Renal cortical epithelial cell (primary cell): ENCODE results near the gene AGAP1. TPM values are rescaled to one million over a fixed set of nuclear protein-coding genes. Genes with fewer than 3 reads are reported as not detected.
A peak's percentile ranks its signal among the peaks of the same experiment; 100 is the strongest.

Experiments used
- DNase-seq: peaks from one replicate; pipeline ENCODE4 v3.0.0-alpha.2; 2011; ENCODE audit warnings: low read depth
- total RNA-seq: library from RNA; depleted of rRNA; stranded (reverse); fragments of >200 nt; gene quantifications from 2 replicates; pipeline ENCODE4 v1.2.3, GENCODE V29; 2014

Gene AGAP1
- total RNA-seq, 1 donor from 2014 or later = 17.6 TPM

DNA sequence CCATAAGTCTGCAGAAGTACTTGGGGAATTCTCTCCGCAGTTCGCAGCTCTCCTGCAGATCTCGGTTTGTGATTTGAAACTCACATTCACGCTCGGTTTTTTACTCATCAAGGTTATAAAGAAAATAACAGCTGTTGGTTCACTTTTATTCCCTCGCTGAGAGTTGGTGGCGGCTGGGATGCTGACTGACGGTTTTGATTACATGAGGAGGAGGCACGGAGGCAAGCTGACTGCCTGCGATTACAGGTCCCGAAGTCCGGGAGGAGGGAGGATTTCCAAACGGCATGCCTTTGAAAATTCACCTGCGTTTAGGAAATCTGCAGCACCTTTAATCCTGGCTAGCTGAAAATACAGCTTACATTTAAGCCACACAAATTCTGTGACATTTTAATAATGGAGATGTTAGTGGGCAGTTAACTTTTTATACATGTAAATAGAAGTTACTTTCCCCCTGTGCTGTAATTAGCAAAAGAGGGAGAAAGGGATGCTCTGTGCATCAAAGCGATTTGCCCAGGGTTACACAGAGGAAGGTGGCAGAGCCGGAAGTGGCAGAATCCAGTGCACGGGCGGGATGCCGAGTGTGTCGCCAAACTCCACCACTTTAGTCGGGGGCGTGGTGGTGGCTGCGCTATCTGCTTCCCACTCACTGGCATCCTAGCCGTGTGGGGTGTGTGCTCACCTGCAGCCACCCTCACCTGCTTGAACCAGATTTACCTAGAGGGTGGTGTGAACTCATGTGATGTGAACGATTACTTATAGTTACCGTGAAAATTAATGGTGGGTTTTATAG is 14.7 kb downstream of the AGAP1 start:
- no peak for DNase-seq

DNA sequence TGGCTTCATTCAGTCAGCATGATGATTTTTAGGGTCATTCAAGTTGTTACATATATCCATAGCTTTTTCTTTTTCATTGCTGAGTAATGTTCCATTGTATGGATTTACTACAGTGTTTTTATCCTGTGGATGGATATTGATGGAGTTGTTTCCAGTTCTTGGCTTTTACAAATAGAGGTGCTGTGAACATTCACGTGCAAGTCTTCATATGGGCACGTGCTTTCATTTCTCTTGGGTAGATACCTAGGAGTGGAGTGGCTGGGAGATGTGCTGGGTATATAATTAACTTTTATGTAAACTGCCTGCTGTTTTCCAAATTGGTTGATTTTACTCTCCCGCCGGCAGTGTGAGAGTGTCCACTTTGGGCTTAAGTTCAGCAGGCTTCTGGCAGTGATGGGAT is 16.5 kb downstream of the AGAP1 start:
- no peak for DNase-seq

DNA sequence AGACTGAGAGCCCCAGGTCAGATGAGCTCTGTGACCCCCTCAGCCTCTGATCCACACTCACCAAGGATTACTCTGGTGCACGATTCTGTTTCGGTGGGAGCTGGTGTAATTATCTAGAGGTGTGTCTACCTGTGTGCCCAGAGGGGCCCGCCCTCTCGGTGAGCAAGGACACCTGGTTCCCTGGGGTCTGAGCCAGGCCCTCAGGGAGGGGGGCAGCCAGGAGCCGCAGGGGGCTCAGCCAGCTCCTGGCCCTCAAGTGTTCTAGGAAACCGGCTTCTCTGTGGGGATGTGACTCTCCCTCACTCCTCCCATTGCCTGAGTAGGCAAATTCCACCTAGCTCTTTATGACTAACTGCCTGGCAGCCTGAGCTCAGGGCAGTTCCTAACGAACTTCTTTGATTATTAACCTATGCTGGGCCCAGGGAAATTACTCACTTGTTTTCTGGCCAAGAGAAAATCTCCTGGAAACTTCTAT is 17.4 kb downstream of the AGAP1 start:
- peak; percentile 97 for DNase-seq

DNA sequence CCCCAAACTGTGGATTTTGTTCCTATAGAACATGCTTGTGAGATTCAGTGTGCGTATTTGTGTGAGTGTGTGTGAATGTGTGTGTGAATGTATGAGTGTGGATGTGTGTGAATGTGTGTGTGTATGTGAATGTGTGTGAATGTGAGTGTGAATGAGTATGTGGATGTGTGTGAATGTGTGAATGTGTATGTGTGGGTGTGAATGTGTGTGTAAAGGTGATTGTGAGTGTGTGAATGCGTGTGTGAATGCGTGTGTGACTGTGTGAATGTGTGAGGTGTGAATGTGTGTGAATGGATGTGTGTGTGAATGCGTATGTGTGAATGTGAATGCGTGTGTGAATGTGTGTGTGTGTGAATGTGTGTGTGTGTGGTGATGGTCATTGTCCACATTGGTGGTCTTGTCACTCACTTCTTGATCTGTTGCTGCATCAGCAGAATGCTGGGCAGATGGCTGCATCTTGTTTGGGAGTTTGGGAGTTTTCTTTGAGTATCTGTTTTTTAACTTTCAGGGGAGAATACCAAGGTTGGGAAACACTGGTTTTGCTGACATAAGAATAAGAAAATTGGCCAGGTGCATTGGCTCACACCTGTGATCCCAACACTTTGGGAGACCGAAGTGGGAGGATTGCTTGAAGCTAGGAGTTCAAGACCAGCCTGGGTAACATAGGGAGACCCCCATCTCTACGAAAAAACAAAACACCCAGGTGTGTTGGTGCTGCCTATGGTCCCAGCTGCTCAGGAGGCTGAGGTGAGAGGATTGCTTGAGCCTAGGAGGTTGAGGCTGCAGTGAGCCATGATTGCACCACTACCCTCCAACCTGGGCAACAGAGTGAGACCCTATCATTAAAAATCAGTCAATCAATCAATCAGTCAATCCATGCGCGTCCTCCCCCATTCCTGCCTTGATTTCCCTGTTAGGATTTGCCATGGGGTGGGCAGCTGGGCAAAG is 18.2 kb downstream of the AGAP1 start:
- no peak for DNase-seq

DNA sequence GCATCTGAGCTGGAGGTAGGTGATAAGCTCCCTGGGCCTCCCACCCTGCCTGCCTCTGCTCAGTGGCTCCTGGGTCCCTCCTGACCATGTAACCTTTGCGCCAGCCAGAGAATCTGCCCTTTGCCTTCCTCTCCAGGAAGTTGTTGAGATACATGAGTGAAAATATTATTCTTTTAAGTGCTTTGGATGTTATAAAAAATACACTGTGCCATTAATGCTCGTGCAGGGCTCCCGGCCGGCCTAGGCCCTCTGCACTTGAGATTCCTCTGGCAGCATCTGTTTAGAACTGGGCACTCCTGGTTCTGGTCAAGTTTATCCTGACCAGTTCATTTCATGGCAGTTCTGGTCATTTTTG is 18.8 kb downstream of the AGAP1 start:
- no peak for DNase-seq

DNA sequence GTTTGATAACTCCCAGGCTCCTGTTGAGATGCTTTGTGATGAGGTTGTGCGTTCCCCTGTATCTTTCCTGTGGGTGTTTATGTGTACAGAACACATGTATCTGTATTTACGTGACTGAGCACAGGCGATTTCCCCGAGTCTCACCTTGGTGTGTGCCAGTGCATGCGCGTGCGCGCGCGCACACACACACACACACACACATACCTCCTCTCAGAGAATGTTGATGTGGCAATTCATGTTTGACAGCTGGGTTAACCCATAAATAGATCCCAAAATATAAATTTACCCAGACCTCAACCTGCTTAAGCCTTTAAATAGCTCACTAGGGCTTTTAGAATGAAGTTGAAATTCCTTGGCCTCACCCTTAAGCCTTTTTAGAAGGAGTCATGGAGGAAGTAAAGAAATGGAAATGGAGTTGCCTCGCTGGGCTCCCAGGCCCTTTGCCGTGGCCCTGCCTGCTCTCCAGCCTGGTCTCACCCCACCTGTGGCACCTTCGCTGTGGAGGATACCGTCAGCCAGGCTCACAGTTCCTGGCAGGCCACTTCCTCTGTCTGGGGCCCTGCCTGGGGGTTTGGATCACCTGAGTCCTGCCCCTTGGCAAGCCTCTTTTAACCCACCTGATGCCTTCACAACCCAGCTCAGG is 20.3 kb downstream of the AGAP1 start:
- no peak for DNase-seq

DNA sequence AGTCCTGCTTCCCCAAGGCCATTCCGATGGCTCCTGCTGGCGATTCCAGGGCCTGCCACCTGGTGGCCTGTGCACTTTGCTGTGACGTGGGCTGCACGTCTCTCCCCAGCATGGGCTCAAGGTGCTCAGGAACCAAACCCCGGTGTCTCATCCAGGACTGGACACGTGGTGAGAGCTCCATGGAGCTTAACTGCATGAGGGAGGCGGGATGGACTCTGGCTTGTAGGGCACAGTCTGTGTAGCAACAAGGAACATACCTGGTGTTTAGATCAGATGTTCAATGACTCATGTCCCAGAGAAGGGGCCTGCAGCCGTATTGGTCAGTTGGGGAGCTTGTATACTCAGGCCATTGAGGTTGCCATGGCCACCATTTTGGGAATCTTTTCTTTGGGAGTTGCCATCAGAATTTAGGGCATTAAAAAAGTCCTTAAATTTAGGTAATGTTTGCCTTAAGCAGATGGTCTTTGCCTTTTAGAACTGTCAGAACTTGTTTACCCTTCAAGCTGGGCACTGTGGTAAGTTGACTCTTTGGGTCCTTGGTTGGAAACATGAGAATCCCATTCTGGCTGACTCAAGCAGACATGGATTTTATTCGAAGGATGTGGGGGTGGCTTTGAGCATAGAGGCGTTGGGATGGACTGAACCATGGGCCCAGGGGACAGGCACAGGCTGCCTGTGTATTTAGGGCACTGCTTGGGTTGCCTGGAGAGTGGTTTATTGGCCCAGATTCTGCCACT is 21.0 kb downstream of the AGAP1 start:
- peak; percentile 85 for DNase-seq

DNA sequence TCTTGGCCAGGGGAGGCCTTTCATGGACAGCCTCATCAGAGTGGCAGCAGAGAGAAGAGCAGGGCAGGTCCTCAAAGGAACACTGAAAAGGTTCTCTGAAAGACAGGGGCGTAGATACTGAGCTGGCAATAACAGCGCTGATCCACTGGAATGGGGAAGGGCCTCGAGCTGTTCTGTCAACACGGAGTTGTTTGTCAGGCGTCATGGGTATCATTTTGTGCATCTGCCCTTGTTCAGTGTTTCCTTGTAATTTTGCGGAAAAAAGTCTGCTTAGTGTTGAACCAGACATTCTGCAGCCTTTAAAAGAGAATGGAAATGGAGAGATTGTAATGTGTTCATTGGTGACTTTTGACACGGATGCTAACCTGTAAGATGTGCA is 21.5 kb downstream of the AGAP1 start:
- DNase-seq = no peak

DNA sequence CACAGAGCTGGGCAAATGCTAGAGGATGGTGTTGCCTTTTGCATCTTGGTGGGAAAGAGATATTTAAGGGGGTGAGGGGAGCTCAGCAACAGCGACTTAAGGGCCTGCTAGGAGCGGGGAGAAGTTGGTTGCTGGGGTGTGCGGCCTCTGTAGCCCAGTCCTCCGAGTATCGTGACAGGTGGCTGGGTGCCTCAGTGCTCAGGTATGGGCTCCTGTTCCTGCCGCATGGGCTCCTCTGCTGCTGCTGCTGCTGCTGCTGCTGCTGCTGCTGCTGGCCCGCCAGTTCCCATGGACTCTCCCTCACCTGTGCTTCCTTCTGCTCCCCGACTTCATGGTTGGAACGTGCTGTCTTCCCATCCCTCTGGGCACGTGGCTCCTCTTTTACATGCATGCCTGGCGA is 22.0 kb downstream of the AGAP1 start:
- DNase-seq = no peak

DNA sequence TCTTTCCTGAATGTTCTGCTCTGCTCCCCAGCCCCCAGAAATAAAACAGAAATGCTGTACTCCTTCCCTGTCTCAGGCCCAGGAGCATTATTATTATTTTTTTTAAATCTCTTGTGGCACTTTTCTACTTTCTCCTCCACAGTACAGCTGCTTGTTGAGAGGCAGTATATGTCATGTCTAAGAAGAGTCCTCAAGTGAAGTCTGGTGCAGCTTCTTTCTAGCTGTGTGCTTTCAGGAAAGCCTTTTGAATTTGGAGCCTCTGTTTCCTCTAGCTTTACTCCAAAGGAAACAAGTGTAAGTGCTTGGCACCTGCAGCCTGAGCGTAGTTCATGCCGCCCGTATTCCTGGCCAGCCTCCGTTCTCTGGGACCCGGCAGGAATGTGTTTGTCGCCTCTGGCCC is 22.4 kb downstream of the AGAP1 start:
- no peak for DNase-seq

DNA sequence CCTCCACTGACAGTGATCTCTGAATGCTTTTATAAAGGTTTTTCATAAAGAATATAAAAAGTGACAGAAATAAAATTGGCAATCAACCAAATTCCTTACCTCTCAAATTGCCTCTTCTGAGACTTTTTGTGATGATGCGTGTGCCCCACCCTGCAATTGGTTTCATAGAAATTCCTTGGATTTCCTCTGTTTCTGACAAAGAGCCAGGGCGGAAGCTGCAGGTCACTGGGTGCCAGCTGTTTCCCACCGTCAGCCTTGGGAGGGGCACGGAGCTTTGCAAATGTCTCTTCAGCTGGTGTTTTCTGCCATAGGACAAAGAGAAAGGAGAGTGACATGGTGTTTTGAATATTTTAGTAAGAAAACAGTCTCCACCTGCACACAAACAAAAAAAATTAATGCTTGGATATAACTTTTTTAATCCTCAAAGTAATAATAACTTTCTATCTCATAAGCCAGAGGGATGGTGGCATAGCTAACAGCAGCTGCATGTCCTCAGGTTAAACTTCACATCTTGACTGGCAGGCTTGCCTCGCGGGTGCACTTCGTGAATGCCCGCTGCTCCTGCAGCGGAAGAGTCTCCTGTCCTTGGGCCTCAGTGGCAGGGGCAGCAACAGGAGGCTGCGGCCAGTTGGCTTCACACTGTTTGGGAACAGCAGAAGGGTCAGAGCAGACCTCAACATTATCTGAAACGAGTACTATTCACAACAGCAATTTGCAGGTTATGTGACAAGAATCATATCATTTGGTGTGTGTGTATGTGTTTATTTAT is 24.7 kb downstream of the AGAP1 start:
- DNase-seq = no peak

DNA sequence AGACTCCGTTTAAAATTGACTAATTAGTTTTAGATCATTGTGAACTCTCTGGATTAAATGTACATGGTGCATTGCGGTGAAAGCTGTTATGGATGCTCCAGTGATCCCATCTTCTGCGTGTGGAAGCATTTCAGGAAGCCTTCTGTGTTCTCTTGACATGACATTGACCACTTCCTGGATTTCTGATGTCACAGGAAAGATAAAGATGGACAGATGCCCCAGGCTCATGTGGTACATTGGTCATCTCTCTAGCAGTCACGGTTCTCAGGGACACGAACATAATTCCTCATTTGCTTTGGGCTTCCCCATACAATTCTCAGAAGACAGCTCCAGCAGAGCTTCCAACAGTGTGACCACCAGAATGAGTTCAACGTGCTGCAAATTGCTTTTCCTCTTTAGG is 26.9 kb downstream of the AGAP1 start:
- DNase-seq = no peak

DNA sequence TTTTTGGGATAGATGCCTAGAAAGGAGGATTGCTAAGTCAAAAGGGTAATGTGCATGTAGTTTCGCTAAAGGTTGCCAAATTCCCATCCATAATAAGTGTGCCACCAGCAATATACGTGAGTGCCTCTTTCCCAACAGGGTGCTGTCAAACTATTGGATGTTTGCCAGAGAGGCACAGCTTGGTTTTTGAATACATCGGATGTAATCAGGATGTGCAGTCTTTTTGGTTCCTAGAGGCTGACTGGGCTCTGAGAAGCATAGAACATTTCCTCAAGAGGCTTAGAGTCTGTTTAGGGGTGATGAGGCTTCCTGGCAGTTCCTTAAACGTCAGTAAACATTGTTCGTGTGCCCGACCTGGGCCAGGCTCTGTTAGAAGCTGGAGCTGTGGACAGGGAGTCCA is 28.0 kb downstream of the AGAP1 start:
- peak; percentile 36 for DNase-seq

DNA sequence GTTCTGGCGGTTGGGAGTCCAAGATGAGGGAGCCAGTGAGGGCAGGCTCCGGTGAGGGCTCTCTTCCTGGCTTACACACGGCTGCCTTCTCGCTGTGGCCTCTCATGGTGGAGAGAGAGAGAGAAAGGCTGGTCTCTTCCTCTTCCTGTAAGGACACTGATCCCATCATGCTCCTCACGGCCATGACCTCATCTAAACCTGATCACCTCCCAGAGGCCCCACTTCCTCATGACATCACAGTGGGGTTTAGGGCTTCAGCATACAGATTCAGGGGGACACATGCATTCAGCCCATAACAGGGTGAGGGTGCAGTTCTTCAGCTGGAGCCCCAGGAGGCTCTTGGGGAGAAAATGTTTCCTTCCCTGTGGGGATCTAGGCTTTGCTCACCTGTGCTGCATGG is 29.2 kb downstream of the AGAP1 start:
- DNase-seq = no peak

DNA sequence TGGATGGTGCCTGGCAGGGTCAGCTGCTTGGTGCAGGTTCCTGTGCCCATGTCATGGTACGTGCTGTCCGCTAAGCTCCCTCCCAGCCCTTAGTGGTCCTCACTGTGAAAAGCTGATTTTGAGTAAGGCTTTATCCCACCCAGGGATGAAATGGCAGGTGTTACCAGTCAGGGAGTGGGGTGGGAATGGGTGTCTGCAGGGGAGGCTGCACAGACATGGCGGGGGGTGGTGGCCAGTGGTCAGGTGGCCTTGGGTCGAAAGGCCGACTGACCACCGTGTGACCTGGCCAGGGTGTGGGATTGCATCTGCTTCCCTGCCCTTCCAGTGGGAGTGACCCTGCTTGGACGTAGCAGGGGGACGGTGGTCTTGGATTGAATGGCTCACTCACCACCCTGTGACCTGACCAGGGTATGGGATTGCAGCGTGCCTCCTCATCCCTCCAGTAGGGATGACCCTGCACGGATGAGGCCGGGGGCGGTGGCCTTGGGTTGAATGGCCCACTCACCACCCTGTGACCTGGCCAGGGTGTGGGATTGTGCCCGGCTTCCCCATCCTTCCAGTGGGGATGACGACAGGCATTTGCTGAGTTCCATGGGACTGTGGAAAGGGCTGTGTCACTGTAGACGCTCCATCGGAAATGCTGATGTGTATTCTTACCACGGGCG is 29.8 kb downstream of the AGAP1 start:
- no peak for DNase-seq

DNA sequence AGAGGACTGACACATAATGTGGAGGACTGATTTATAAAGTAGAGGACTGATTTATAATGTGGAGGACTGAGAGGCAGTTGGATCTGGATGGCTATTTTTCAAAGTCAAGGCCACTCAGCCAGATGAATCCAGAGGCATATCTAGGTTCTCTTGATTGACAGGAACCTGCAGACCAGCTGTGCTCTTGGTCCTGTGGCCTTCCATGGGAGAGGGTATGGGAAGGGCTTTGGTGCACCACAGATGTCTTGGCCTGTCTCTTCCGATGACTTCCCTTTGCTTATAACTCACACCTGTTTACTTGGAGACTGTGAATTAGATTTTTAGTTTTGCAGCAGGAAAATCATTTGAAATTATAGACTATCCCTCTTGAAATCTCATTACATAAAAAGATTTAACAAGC is 32.3 kb downstream of the AGAP1 start:
- DNase-seq = no peak

DNA sequence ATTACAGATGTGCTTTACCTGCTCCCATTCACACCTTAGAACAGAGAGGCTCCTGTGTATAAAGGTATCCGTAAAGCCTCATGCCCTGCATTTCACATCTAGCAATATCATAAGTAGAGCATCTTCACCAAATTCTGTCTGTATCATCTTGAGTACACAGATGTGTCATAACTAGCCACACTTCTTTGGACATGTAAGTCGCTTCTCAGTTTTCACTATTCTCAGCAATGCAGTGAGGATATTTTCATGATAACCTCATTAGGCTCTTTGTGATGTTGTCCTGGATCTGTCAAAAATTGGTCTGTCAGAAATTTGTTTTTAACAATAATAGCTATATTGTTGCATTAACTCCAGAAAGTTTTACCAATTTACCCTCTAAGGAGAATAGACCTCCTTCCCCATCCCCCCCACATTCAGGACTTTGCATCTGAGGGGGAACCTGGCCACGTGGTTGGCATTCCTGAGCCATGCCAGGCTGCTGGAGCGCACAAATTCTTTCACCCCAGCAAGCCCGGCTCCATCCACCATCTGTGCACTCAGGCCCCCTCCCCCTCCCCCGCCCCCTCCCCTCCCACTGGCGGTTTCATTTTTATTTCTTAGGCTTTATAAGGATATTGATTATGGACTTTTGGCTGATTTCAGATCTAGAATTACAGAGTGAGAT is 34.1 kb downstream of the AGAP1 start:
- DNase-seq = no peak

DNA sequence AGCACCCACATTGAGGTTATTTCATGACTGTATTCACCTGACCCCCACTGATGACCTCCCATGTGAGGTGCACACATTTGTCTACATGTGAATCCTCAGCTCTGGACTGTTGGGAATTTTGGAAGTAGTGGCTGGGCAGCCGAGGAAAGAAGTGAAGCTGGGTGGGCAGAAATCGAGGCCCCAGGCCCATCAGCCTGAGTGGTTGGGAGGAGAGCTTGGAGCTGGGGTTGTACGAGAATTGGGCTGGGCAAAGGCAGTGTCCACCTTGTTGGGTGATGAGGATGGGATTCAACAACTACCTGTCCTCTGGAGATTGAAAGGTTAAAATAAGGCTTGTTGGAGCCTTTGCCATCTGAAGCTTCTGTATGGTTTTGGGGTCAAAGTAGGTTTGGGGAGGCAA is 35.8 kb downstream of the AGAP1 start:
- no peak for DNase-seq

DNA sequence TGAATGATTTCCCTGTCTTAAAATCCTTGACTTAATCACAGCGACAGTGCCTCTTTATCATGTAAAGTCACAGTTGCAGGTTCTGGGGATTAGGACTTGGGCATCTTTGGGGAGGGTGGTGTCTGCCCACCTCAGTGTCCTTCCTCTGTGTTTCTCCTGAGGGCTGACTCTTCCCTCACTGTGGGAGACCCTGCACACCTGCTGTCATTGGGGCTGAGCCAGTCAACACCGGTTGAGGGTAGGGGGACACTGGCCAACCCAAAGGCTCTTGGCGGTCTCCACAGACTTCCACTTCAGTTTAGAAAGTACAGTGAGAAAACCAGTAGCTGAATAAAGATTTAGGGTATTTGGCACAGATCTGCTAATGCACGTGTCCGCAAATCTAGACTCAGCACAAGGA is 36.9 kb downstream of the AGAP1 start:
- no peak for DNase-seq

DNA sequence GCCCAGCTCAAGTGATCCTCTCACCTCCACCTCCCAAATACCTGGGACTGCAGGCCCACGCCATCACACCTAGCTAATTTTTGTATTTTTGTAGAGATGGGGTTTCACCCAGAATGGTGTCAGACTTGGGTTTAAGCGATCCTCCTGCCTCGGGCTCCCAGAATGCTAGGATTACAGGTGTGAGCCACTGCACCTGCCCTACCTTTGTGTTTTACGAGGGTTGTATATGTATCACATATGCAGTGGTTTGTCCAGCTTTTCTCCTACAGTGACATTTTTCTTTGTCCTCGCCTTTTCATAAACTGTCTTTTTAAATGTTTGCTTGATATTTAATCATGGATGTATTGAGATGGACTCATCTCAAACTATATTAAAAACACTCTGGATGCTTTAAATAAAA is 38.5 kb downstream of the AGAP1 start:
- DNase-seq = no peak
